Stomach (tissue), 4 donors: ENCODE data around the gene KLHDC7A.

Source experiments
- CTCF ChIP-seq, 7 experiments: fragments of 450-650 bp in 4 of 7; fragments of 200-600 bp in 3 of 7; sonication (generic) in 3 of 7; IDR thresholded peaks; one replicate each; pipeline ENCODE4 v1.5.1; 2016 to 2019; ENCODE audit warnings: antibody characterized with exemption in 7 of 7, control low read depth in 2 of 7, mild to moderate bottlenecking in 1 of 7
- POLR2A ChIP-seq, 4 donors: fragments of 450-650 bp; IDR thresholded peaks; one replicate each; pipeline ENCODE4 v1.6.1; 2016; ENCODE audit warnings: antibody characterized with exemption in 4 of 4, control low read depth in 2 of 4, mild to moderate bottlenecking in 1 of 4, moderate library complexity in 1 of 4

GRCh38 chr1:18516473-18516872 is 35.7 kb downstream of the KLHDC7A start:
- TF ChIP-seq POLR2A (IDR thresholded peaks at IDR 0.05) (no peak), CTCF (IDR thresholded peaks at IDR 0.05) (no peak)
